ENCODE measurements around the gene PDRG1. TPM values are rescaled to one million over a fixed set of nuclear protein-coding genes. Genes with fewer than 3 reads are reported as not detected.
A peak's percentile ranks its signal among the peaks of the same experiment; 100 is the strongest.

PDRG1 gene
- total and polyA plus RNA-seq, 2 donors from 2014 or later: 10.4 to 22.5 TPM

DNA sequence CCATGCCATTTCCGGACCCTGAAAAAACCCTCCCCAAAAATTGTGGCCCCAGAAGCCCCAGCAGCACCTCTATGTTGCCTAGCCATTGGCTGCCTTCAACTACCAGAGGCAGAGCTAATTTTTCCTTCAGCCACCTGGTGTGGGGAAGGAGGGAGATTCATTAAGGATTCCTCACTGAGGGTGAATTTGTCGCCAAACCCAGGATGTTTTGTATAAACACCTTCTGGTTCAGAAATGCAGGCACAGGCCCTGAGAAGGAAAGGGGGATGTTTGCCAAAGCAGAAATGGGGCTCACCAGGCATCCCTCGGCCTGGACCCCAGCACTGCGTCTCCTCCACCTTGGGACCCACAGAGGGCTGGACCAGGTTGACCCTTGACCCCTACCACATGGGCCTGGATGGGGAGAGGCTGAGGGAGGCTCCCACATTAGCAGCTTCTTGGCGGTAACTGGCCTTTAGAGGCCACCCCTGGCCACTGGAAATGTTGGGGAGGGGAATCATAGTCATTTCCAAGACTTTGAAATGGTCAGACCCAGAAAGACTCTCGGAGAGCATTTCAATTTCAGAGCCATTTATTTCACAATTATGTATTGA, 1.8 kb upstream of the PDRG1 start:
- H3K4me3 ChIP-seq (ENCODE audit: low read length in 3 of 3): no peak overlapping the region
- DNase-seq (no peak), FAIRE-seq (no peak)
- H3K27ac ChIP-seq (ENCODE audit: low read depth in 2 of 2, low read length in 2 of 2): no peak overlapping the region
- H3K4me1 ChIP-seq (ENCODE audit: control insufficient read depth in 2 of 3, insufficient read depth in 2 of 3, low read depth in 1 of 3, low read length in 3 of 3): peaks cover 6 to 11% (median 7%) of the 10 kb centered on the region in 3 donors
- H3K36me3 ChIP-seq (ENCODE audit: control insufficient read depth in 2 of 3, insufficient read depth in 3 of 3, low read length in 3 of 3): peaks cover 0 to 3% (median 2%) of the 10 kb centered on the region in 3 donors
- no peaks in the 10 kb centered on the region for H3K27me3 ChIP-seq (ENCODE audit: control insufficient read depth, insufficient read depth, low read length)
- intact Hi-C loops (cut with DNase I): loop anchor here (5.0 to 10.0 kb wide), 2 partner anchors 101 to 129 kb away; no protein-coding TSS in a partner anchor
- no peak overlapping the region for H3K9ac ChIP-seq (ENCODE audit: low read length in 3 of 3)
- no peak for TF ChIP-seq CTCF (IDR thresholded peaks at IDR 0.05; ENCODE audit: borderline replicate concordance, extremely low read depth, insufficient read depth)
- H3K9me3 ChIP-seq (ENCODE audit: control insufficient read depth in 2 of 3, insufficient read depth in 1 of 3, low read length in 3 of 3): no peaks in the 10 kb centered on the region

DNA sequence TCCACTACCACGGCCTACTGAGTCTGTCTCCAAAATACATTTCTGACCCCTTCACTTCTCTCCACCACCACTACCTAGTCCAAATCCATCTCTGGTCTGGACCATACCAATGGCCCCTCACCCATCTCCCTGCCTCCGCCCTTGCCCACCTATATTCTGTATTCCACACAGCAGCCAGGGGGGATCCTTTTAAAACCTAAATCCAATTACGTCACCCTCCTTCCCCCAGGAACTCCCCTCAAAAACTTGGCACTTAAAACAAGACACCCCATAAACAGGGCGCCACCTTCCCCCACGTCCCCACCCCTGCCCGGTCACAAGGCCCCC, 680 bp downstream of the PDRG1 start:
- intact Hi-C loops (cut with DNase I): loop anchor here (5.0 to 10.0 kb wide), 2 partner anchors 99 to 126 kb away; no protein-coding TSS in a partner anchor
- Histone ChIP-seq H3K27ac (ENCODE audit: low read depth in 2 of 2, low read length in 2 of 2) (no peak overlapping the region), H3K9me3 (ENCODE audit: control insufficient read depth in 2 of 3, insufficient read depth in 1 of 3, low read length in 3 of 3) (no peaks in the 10 kb centered on the region), H3K4me3 (ENCODE audit: low read length in 3 of 3) (peak overlapping the region; percentile 86 to 95 (median 89)), H3K9ac (ENCODE audit: low read length in 3 of 3) (peak overlapping the region; percentile 71 to 92 (median 90)), H3K4me1 (ENCODE audit: control insufficient read depth in 2 of 3, insufficient read depth in 2 of 3, low read depth in 1 of 3, low read length in 3 of 3) (peaks cover 6 to 11% (median 7%) of the 10 kb centered on the region in 3 donors), H3K36me3 (ENCODE audit: control insufficient read depth in 2 of 3, insufficient read depth in 3 of 3, low read length in 3 of 3) (peaks cover 13 to 25% (median 15%) of the 10 kb centered on the region in 3 donors), H3K27me3 (ENCODE audit: control insufficient read depth, insufficient read depth, low read length) (no peaks in the 10 kb centered on the region)
- FAIRE-seq (no peak), DNase-seq (no peak)
- no peak for TF ChIP-seq CTCF (IDR thresholded peaks at IDR 0.05; ENCODE audit: borderline replicate concordance, extremely low read depth, insufficient read depth)

- intact Hi-C loops (cut with DNase I): loop anchor here (5.0 to 10.0 kb wide), 2 partner anchors 98 to 125 kb away; no protein-coding TSS in a partner anchor
- H3K36me3 ChIP-seq (ENCODE audit: control insufficient read depth in 2 of 3, insufficient read depth in 3 of 3, low read length in 3 of 3): peaks cover 15 to 33% (median 21%) of the 10 kb centered on the region in 3 donors
Measured at GRCh38 chr20:31949877-31950646, 1.8 kb downstream of the PDRG1 start.

More at GRCh38 chr20:31949877-31950646, 1.8 kb downstream of the PDRG1 start:
- no peak for FAIRE-seq
- Histone ChIP-seq H3K27ac (ENCODE audit: low read depth in 2 of 2, low read length in 2 of 2) (no peak overlapping the region), H3K9ac (ENCODE audit: low read length in 3 of 3) (peak overlapping the region in 1 of 3 donors; percentile 92), H3K4me1 (ENCODE audit: control insufficient read depth in 2 of 3, insufficient read depth in 2 of 3, low read depth in 1 of 3, low read length in 3 of 3) (peaks cover 6 to 11% (median 7%) of the 10 kb centered on the region in 3 donors), H3K27me3 (ENCODE audit: control insufficient read depth, insufficient read depth, low read length) (no peaks in the 10 kb centered on the region), H3K9me3 (ENCODE audit: control insufficient read depth in 2 of 3, insufficient read depth in 1 of 3, low read length in 3 of 3) (no peaks in the 10 kb centered on the region), H3K4me3 (ENCODE audit: low read length in 3 of 3) (peak overlapping the region in 1 of 3 donors; percentile 86)
- no peak for TF ChIP-seq CTCF (IDR thresholded peaks at IDR 0.05; ENCODE audit: borderline replicate concordance, extremely low read depth, insufficient read depth)
- no peak for DNase-seq

Measured in kidney (tissue), 14 donors.